ENCODE results near the gene NT5C1B.

DNA sequence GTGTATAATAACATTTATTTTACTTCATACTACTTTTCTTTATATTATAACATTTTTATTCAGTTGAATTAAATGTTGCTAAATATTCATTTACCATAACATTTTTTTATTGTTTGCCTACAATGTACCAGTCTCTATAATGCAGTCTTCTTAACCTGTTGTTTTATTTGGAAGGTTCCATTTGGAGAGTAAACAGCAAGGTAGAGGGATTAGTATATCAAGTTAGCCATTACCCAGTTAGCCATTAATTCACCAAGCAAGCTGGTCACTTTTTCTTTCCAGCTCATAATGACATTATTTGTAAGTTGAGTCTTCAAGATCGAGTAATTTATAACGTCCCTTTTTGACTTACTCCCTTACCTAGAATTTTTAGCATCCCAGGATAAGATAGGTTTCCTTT lies 29.7 kb upstream of the NT5C1B start:
- no peak for TF ChIP-seq EZH2 (IDR thresholded peaks at IDR 0.05; ENCODE audit: borderline replicate concordance, low read length)
- TF ChIP-seq, protein P1, sequence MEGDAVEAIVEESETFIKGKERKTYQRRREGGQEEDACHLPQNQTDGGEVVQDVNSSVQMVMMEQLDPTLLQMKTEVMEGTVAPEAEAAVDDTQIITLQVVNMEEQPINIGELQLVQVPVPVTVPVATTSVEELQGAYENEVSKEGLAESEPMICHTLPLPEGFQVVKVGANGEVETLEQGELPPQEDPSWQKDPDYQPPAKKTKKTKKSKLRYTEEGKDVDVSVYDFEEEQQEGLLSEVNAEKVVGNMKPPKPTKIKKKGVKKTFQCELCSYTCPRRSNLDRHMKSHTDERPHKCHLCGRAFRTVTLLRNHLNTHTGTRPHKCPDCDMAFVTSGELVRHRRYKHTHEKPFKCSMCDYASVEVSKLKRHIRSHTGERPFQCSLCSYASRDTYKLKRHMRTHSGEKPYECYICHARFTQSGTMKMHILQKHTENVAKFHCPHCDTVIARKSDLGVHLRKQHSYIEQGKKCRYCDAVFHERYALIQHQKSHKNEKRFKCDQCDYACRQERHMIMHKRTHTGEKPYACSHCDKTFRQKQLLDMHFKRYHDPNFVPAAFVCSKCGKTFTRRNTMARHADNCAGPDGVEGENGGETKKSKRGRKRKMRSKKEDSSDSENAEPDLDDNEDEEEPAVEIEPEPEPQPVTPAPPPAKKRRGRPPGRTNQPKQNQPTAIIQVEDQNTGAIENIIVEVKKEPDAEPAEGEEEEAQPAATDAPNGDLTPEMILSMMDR (IDR thresholded peaks at IDR 0.05; ENCODE audit: low read length) = no peak
